Motor neuron (in vitro differentiated cells): ENCODE results near the gene DEAF1. TPM values are rescaled to one million over a fixed set of nuclear protein-coding genes. Genes with fewer than 3 reads are reported as not detected.
A peak's percentile ranks its signal among the peaks of the same experiment; 100 is the strongest.

Source experiments
- ATAC-seq, 8 experiments: fragments of 200-7000 bp; cut with Tn5 transposase; replicated peaks in 6 of 8; 2 replicates each; pipeline ENCODE4 v1.8.0; 2021; ENCODE audit warnings: mild to moderate bottlenecking in 8 of 8, moderate library complexity in 8 of 8
- H3K27ac ChIP-seq, 2 donors: fragments of 250-450 bp; sonication (Bioruptor Pico); 2 replicates each; pipeline ENCODE4 v1.9.0; 2021; ENCODE audit warnings: antibody characterized with exemption in 2 of 2, mild to moderate bottlenecking in 2 of 2, moderate library complexity in 1 of 2
- H3K4me1 ChIP-seq, 2 donors: fragments of 250-450 bp; sonication (Bioruptor Pico); replicated peaks in 1 of 2; 2 replicates each; pipeline ENCODE4 v1.6.1; 2021; ENCODE audit warnings: antibody characterized with exemption in 2 of 2, mild to moderate bottlenecking in 2 of 2, moderate library complexity in 1 of 2
- H3K4me3 ChIP-seq, 5 donors: fragments of 250-450 bp; sonication (Bioruptor Pico); 2 replicates each; pipeline ENCODE4 v1.9.0; 2021; ENCODE audit warnings: antibody characterized with exemption in 5 of 5, mild to moderate bottlenecking in 5 of 5, moderate library complexity in 4 of 5
- whole genome bisulfite sequencing, 10 experiments: fragments of 450-650 bp; shearing (Covaris generic); methylation state at CpG; one replicate each; pipeline ENCODE4 v1.0.0; 2022; 5-methylcytosine and 5-hydroxymethylcytosine counted together
- in situ Hi-C, 9 experiments: fragments of 400-800 bp; cut with MboI; loops; one replicate each; pipeline ENCODE4 v1.15.0; 2021; ENCODE audit warnings: low sequenced_read_pairs in 9 of 9, low pct_unique_long_range_greater_than_20kb in 2 of 9; ENCODE audit not compliant: unreplicated experiment in 9 of 9
- total RNA-seq, 8 experiments: library from RNA; unstranded; fragments of 300-600 nt; gene quantifications; 2 replicates each; pipeline versions ENCODE4 v1.2.3 to v1.2.4, GENCODE V29; 2022

The DEAF1 gene
- total RNA-seq, 8 experiments from 2014 or later = 38.5 to 81.6 (median 54.3) TPM

DNA sequence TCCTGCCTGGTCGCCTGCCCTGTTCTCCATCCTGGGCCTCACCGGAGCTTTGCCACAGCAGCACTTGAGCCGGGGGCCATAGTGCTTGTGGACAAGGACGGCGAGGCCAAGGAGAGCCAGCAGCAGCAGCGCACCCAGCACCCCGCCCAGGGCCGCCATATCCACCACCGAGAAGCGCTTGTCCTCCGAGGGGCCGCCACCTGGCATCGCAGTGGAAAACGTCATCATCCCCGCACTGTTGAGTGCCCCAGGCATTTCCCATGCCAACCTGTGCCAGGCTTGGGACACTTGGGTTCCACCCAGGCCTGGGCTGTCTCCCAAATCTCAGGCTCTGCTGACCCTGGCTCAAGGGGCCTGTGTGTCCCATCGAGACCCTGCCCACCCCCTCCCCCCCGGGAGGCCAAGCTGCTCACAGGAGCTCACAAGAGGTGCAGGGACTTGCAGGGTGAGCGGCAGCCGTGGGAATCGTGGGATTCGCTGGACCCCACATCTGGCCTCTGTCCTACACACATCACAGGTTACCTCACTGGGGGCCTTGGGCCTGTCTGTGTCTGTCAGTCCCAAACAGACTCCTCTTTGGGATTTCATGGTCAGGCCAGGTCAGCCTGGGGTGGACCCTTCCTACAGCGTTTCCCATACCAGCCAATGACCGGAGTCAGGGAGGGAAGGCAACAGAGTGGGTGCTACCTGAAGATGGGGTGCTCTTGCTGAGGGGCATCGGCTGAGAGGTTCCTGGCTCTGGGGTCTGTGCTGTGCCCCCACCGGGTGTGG is 76.9 kb downstream of the DEAF1 start:
- no peak overlapping the region for H3K27ac ChIP-seq
- in situ Hi-C loops = no loop called here
- no peak for ATAC-seq
- H3K4me3 ChIP-seq = no peak overlapping the region
- H3K4me1 ChIP-seq = peaks cover 7 to 11% of the 10 kb centered on the region in 2 donors
- 95 to 100% (median 100%) methylated on average over 1 to 4 of the region's 25 CpGs; no CpG with 5 or more reads in 7 of the 10 experiments for WGBS, 10 experiments

DNA sequence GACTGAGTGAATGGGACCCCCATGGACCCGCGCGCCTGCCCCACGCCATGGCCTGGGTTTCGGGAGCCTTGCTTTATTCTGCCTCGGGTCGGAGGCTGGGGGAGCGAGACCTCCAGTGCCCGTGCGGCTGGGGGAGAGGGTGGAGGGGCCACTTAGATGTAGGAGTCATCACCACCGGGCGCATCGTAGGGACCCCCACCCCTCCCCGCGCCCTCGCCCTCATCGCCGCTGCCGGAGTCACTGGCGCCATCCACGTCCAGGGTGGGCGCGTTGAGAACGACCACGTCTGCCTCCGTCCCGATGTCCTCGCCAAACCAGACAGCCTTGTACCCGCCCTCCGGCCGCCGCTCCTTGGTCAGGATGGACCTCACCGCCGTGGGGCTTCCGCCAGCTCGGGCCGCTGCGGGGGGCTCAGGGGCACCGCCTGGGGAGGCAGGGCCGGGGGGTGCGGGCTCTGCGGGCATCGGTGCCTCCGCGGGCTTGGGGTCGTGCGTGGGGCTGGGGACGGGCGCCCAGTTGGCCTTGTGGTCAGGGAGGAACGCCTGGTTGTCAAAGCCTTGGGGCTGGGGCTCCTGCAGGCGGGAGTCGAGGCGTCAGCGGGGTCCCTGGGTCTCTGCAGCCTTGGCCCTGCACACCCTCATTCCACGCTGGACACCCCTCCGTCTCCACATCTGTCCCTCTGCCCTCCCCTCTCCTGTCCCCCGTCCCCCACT is 77.7 kb downstream of the DEAF1 start:
- no peak overlapping the region for H3K27ac ChIP-seq
- in situ Hi-C loops = no loop called here
- ATAC-seq = no peak
- H3K4me3 ChIP-seq = no peak overlapping the region
- peaks cover 7 to 11% of the 10 kb centered on the region in 2 donors for H3K4me1 ChIP-seq
- 80% methylated on average over 1 of the region's 57 CpGs; no CpG with 5 or more reads in 9 of the 10 experiments for WGBS, 10 experiments

DNA sequence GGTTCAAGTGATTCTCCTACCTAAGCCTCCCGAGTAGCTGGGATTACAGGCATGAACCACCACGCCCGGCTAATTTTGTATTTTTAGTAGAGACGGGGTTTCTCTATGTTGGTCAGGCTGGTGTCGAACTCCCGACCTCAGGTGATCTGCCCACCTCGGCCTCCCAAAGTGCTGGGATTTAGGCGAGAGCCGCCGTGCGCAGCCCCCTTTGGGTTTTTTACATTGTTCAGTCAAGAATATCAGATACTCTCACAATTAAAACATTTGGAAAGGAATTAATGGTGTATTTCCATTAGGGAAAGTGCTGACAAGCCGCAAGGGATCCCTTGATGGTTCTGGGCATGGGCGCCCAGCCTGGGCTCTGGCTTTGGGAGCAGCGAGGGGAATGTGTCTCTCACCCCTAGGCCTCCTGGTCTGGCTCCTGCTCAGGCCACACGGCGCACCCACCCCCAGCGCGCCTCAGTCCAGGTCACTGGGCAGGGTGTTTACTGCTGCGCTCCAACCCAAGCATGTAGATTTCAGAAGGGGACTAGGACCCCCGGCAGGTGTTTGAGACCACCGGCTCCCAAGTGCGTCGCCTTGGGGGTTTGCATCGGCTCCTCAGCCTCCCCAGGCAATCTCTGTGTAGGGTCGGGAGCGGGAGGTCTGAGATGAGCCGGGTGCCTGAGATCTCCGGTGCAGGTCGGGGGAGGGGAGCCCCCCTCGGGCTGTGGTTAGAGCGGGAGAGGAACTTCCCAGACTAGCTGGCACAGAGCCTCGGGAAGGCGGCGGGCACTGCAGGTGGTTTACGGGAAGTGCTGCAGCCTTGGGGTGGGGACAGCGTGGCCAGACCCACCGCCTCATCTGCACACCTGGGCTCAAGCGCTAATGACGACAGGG is 78.5 kb downstream of the DEAF1 start:
- Histone ChIP-seq H3K4me3 (peak overlapping the region; percentile 46 to 53 (median 48)), H3K27ac (peak overlapping the region; percentile 47 to 78), H3K4me1 (peaks cover 7 to 11% of the 10 kb centered on the region in 2 donors)
- 51 to 100% (median 83%) methylated on average over 2 to 11 of the region's 39 CpGs; no CpG with 5 or more reads in 2 of the 10 experiments for WGBS, 10 experiments
- in situ Hi-C loops = no loop called here
- no peak for ATAC-seq

DNA sequence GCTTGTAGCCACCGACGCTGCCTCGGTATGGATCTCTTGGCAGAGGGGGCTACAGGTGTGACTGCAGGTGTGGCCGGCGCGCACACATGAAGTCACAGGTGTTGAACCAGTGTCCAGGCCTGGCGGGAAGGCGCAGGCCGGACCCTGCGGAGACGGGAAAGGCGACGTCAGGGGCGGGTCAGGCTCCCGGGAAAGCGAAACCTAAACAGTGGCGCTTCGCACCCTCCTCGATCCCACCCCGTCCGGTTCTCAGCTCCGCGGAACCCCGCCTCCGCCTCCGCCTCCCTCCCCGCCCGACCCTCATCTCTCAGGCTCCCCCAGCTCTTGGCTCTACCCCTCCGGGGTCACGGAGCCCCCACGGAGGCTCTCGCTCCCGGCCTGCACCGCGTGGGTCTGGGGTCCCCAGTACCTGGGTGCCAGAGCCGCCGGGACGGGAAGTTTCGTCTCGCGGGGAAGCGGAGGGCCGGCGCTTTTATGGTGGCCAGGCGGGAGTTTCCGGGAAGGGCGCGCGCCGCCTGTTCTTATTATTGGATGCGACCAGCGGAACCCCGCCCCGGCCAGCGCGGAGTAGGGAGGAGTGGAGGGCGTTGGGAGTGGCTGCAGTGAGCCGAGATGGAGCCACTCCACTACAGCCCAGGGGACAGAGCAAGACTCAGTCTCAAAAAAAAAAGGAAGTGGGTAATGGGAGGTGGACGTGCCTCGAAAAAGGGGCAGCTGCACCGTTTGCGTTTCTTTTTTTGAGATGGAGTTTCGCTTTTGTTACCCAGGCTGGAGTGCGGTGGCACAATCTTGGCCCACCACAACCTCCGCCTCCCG is 79.3 kb downstream of the DEAF1 start, which contains the start of gene IRF7:
IRF7 (minus strand) TSS at position 447 of the 816 bp plus-strand sequence. CDS start 586 bp downstream, outside the sequence.
- H3K4me1 ChIP-seq = peaks cover 7 to 11% of the 10 kb centered on the region in 2 donors
- peak within 1 kb of the TSS; percentile 46 to 53 (median 48) for H3K4me3 ChIP-seq
- ATAC-seq = peak; percentile 79 to 92 (median 87)
- WGBS, 10 experiments = 0 to 100% (median 60%) methylated on average over 1 to 3 of the region's 66 CpGs; no CpG with 5 or more reads in 3 of the 10 experiments
- peak within 1 kb of the TSS; percentile 47 to 78 for H3K27ac ChIP-seq
- in situ Hi-C loops = no loop called here

DNA sequence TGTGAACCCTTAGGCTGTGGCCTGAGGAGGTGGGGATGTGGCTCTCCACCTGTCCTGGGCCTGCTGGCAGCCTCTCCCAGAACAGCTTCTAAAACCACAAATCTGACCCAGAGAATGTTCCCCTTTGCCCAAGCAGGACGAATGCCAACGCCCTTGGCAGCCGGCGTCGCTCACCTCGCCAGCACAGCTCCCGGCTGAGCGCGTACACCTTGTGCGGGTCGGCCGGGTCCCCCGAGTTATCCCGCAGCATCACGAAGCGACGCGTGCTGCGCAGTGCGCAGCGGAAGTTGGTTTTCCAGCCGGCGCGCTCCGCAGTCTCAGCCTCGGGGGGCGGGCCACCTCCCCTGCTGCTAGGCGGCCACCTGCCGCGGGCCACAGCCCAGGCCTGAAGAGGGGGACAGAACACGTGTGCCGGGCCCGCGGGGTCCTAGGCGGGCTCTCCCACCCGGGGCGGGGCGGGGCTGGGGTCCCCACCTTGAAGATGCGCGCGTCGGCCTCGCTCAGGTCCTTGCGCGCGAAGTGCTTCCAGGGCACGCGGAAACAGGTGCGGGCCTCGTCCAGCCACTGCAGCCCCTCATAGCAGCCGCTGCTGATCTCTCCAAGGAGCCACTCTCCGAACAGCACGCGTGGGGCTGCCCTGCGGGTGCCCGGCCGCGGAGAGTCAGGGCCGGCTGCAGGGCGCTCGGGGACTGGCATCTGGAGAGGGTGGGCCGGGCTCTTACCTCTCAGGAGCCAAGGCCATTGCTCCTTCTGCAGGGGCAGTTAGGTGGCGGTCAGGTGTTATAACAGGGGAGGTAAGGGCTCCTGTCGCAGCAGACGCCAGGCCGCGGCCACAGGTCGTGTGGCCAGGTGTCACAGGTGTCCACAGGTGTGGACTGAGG is 80.2 kb downstream of the DEAF1 start:
- peaks cover 7 to 11% of the 10 kb centered on the region in 2 donors for H3K4me1 ChIP-seq
- H3K27ac ChIP-seq = peak overlapping the region in 1 of 2 donors; percentile 78
- 20 to 83% (median 60%) methylated on average over 1 of the region's 68 CpGs; no CpG with 5 or more reads in 7 of the 10 experiments for WGBS, 10 experiments
- in situ Hi-C loops = no loop called here
- H3K4me3 ChIP-seq = peak overlapping the region; percentile 46 to 53 (median 48)
- peak in 4 of 8 experiments; percentile 1 to 4 (median 2) for ATAC-seq

DNA sequence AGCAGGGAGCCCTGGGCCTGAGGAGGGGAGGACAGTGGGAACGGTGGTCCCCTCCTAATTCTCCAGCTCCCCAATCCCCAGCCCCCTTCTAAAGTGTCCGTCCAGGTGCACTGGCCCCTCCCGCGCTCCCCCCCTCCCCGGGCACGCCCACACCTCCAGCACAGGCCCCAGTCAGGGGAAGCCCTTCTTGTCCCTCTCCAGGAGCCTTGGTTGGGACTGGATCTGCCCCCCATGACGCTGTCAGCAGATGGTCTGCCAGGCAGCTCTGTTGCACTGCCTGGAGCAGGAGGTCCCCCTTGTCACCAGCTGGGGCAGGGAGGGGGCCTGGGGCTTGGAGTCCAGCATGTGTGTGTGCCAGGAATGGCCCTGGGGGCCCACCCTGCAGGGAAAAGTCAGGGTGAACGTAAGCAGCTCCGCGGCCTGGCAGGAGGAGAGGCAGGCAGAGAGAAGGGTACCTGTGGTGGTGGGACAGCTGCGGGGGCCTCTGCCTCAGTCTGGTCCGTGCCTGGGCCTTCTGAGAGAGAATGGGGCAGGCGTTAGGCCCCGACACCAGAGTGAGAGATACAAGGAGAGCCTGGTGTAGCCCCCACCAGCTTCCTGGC is 80.9 kb downstream of the DEAF1 start:
- H3K4me3 ChIP-seq = no peak overlapping the region
- WGBS, 10 experiments = 86 to 89% methylated on average over 3 to 4 of the region's 14 CpGs; no CpG with 5 or more reads in 8 of the 10 experiments
- ATAC-seq = peak in 2 of 8 experiments; percentile 2 to 3
- H3K27ac ChIP-seq = no peak overlapping the region
- peaks cover 7 to 11% of the 10 kb centered on the region in 2 donors for H3K4me1 ChIP-seq
- in situ Hi-C loops = no loop called here

DNA sequence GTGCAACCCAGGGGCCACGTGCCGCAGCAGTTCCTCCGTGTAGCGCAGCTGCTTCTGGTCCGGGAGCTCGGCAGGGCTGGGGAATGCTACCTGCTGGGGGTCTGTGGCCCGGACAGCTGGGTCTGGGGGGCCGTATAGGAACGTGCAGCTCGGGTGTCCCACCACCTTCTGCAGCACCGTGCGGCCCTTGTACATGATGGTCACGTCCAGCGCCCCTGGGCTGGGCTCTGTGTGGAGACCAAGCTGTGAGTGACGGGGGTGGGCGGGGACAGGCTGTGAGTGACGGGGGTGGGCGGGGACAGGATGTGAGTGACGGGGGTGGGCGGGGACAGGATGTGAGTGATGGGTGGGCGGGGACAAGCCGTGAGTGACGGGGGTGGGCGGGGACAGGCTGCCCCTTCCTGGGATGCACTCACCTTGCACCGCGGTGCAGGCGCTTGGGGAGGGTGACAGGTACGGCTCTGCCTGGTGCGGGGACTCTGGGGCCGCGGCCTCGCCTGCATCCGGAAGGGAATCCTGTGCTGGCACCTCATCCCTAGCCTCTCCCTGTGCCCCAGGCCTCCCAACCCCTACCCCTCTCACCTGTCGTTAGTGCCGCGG is 81.6 kb downstream of the DEAF1 start:
- peak in 5 of 8 experiments; percentile 3 to 23 (median 7) for ATAC-seq
- WGBS, 10 experiments = no CpG with 5 or more reads among the region's 36 CpGs
- Histone ChIP-seq H3K4me1 (peaks cover 7 to 11% of the 10 kb centered on the region in 2 donors), H3K4me3 (no peak overlapping the region), H3K27ac (no peak overlapping the region)
- in situ Hi-C loops = no loop called here

DNA sequence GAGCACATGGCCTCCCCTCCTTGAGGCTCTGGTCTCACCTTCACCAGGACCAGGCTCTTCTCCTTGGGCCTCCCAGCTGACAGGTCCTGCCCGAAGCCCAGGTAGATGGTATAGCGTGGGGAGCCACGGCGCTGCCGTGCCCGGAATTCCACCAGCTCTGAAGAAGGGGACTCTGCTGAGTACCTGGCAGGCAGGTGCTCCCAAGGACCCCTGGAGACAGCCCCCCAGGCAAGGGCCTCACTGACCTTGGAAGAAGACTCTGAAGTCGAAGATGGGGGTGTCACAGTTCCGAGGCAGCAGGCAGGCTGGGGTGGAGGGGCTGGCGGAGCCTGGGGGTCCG is 82.1 kb downstream of the DEAF1 start:
- WGBS, 10 experiments = no CpG with 5 or more reads among the region's 10 CpGs

DNA sequence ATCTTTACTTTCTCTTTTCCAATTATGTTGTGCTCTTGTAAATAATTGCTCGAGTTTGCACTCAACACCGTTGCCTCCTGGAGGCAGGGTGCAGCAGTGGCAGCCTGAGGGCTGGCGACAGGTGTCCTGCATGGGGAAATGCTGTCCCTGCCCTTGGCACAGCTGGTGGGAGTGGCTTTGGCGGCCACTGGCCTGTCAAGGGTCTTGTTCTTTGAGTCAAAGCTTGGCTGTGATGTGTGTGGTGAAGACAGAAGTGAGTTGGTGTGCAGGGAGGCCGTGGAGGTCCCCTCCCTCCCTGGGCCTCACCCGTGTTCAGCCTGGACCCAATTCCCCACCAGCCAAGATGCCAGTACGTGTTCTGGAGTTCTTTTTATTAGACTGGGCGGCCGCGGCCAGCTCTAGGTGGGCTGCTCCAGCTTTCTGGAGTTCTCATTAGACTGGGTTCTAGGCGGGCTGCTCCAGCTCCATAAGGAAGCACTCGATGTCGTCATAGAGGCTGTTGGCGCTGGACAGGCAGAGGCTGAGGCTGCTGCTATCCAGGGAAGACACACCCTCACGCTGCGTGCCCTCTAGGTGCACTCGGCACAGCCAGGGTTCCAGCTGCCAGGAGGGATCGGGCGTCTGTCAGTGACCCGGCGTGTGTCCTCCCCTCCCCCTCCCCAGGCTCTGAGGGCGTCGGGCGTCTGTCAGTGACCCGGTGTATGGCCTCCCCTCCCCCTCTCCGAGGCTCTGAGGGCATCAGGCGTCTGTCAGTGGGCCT is 82.6 kb downstream of the DEAF1 start:
- ATAC-seq = peak in 1 of 8 experiments; percentile 1
- peaks cover 7 to 11% of the 10 kb centered on the region in 2 donors for H3K4me1 ChIP-seq
- no peak overlapping the region for H3K4me3 ChIP-seq
- 31 to 100% (median 58%) methylated on average over 2 to 4 of the region's 27 CpGs; no CpG with 5 or more reads in 4 of the 10 experiments for WGBS, 10 experiments
- in situ Hi-C loops = no loop called here
- no peak overlapping the region for H3K27ac ChIP-seq

More for the DNA sequence above, 82.1 kb downstream of the DEAF1 start:
- H3K4me3 ChIP-seq = no peak overlapping the region
- H3K4me1 ChIP-seq = peaks cover 7 to 11% of the 10 kb centered on the region in 2 donors
- no peak for ATAC-seq
- in situ Hi-C loops = no loop called here
- H3K27ac ChIP-seq = no peak overlapping the region
